Panc1 (cell line): ENCODE measurements around the gene AEN. TPM values are rescaled to one million over a fixed set of nuclear protein-coding genes. Genes with fewer than 3 reads are reported as not detected.
A peak's percentile ranks its signal among the peaks of the same experiment; 100 is the strongest.

Experiments
- ATAC-seq: fragments of 200-7000 bp; cut with Tn5 transposase; 2 replicates; pipeline ENCODE4 v1.9.1; 2020; ENCODE audit warnings: mild to moderate bottlenecking, moderate library complexity
- BruUV-seq: library from RNA; stranded (reverse); fragments of 400-500 nt; replicated peaks from 2 replicates; lab custom pipeline; 2021; lab: Mats Ljungman, UMichigan
- CTCF ChIA-PET: fragments of 300-600 bp; sonication (Branson Sonifier 250); formaldehyde crosslinking; loops from one replicate; lab custom pipeline; 2022; ENCODE audit warnings: antibody characterized with exemption; lab: Charles Lee
- POLR2A ChIA-PET: fragments of 300-600 bp; sonication (Branson Sonifier 250); formaldehyde crosslinking; loops from one replicate; lab custom pipeline; 2022; ENCODE audit warnings: antibody characterized with exemption; lab: Charles Lee
- DNase-seq: peaks from one replicate; pipeline ENCODE4 v3.0.0-alpha.2; 2010; ENCODE audit warnings: low read depth, low spot score
- H3K27ac ChIP-seq: 2 replicates; pipeline ENCODE4 v1.5.1; 2011; ENCODE audit warnings: mild to moderate bottlenecking, low read length, inconsistent platforms
- H3K27me3 ChIP-seq: fragments of 200-500 bp; sonication (Bioruptor generic); 2 replicates; pipeline ENCODE4 v1.6.0; 2014; ENCODE audit warnings: low read length, inconsistent platforms; ENCODE audit not compliant: control insufficient read depth, insufficient read depth
- H3K36me3 ChIP-seq: fragments of 200-500 bp; sonication (Bioruptor generic); 2 replicates; pipeline ENCODE4 v1.5.1; 2014; ENCODE audit warnings: inconsistent platforms, mild to moderate bottlenecking, low read length, moderate library complexity; ENCODE audit not compliant: control insufficient read depth, insufficient read depth
- H3K4me1 ChIP-seq: 2 replicates; pipeline ENCODE4 v1.5.1; 2011; ENCODE audit warnings: inconsistent platforms, mild to moderate bottlenecking, low read length, moderate library complexity; ENCODE audit not compliant: control insufficient read depth, insufficient read depth
- H3K4me3 ChIP-seq, 2 experiments: 2 replicates each; pipeline ENCODE4 v1.5.1; 2011 to 2012; ENCODE audit warnings: low read depth in 2 of 2, low read length in 2 of 2, mild to moderate bottlenecking in 2 of 2, inconsistent platforms in 1 of 2, moderate library complexity in 1 of 2
- H3K9me3 ChIP-seq: fragments of 200-500 bp; sonication (Bioruptor generic); 2 replicates; pipeline ENCODE4 v1.5.1; 2014; ENCODE audit warnings: low read depth, mild to moderate bottlenecking, inconsistent platforms, low read length, moderate library complexity; ENCODE audit not compliant: control insufficient read depth, insufficient read depth
- POLR2AphosphoS5 ChIP-seq: IDR thresholded peaks from 2 replicates; pipeline ENCODE4 v1.6.1; 2012; ENCODE audit warnings: mild to moderate bottlenecking, low read depth, low read length, moderate library complexity
- REST ChIP-seq, 2 experiments: IDR thresholded peaks; 2 replicates each; pipeline ENCODE4 v1.6.1; 2011 to 2012; ENCODE audit warnings: low read depth in 2 of 2, control low read depth in 1 of 2, low read length in 1 of 2, mild to moderate bottlenecking in 1 of 2, moderate library complexity in 1 of 2; ENCODE audit not compliant: insufficient read depth in 1 of 2
- SIN3A ChIP-seq: IDR thresholded peaks from 2 replicates; pipeline ENCODE4 v1.6.1; 2012; ENCODE audit warnings: low read depth, mild to moderate bottlenecking, low read length, moderate library complexity, borderline replicate concordance; ENCODE audit not compliant: insufficient read depth
- TCF7L2 ChIP-seq: IDR thresholded peaks from 2 replicates; pipeline ENCODE4 v1.6.1; 2011; ENCODE audit warnings: mild to moderate bottlenecking, low read depth, low read length, inconsistent platforms
- in situ Hi-C: cut with HindIII; loops from 2 replicates; pipeline ENCODE4 v1.10.0; 2016; ENCODE audit warnings: low sequenced_read_pairs, low pct_unique_long_range_greater_than_20kb
- intact Hi-C: fragments of 100-400 bp; cut with micrococcal nuclease; formaldehyde crosslinking; loops from one replicate; pipeline ENCODE4 v1.10.0; 2022; ENCODE audit not compliant: unreplicated experiment
- total RNA-seq: library from RNA; stranded (reverse); gene quantifications from one replicate; pipeline ENCODE4 v1.2.1, GENCODE V29; 2021; ENCODE audit not compliant: unreplicated experiment
- TF ChIP-seq, protein P1 (sequence below): fragments of 450-650 bp; IDR thresholded peaks from 2 replicates; pipeline ENCODE4 v1.5.1; 2017; ENCODE audit warnings: mild to moderate bottlenecking

AEN gene
- total RNA-seq, 1 experiment from 2014 or later, result 38.7 TPM

DNA sequence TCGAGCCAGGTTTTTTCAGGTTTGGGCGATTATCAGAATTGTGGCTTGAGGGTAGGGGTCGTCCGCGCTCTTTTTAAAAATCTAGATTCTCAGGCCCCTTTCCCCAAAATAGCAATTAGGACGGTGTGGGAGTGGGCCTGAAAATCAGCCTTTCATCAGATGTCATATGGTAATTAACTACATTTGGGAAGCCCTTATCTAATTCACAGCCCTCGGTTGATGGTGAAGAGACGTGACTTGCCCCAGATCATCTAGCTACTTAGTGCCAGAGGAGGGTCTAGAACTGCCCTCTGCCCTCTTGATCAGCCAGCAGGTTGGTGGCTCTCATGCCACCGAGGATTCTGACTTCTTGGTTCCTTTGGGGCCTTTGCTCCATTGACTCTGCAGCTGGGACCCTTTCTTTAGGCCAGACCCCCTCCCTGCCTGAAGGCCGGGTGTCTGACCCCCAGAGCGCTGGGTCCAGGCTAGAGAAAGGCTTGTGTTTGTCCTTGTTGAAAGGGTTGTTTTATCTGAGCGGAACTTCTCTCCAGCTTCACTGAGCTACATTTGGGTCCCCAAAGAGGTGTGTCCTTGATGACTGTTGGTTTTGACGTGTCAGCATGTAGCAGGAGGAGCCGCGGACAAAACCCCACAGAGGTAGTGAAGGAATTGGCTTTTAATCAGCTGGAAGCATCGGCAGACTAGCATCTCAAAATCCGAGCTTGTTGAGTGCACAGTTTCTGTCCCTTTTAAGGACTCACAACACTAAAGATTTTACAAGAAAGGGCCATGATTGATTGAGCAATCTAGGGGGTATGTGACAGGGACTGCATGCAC, 857 bp downstream of the AEN start:
- intact Hi-C loops, result no loop called here
- Histone ChIP-seq H3K9me3 (no peaks in the 10 kb centered on the region), H3K36me3 (peaks cover 14% of the 10 kb centered on the region), H3K27me3 (no peaks in the 10 kb centered on the region), H3K4me1 (peaks cover 20% of the 10 kb centered on the region), H3K27ac (peak overlapping the region; percentile 95), H3K4me3 (peak overlapping the region; percentile 95)
- no TSS peak for BruUV-seq
- no peak for ATAC-seq
- ChIA-PET CTCF (no interaction called here), POLR2A (interaction anchor here (0.6 to 0.8 kb wide), 2 partner anchors 16 to 318 kb away, joined by 4 to 7 read pairs; no protein-coding TSS in a partner anchor)
- DNase-seq, result no peak
- TF ChIP-seq POLR2AphosphoS5 (no peak), SIN3A (no peak), REST (IDR thresholded peaks at IDR 0.05; ENCODE audit: insufficient read depth in 1 of 2, low read depth in 2 of 2, low read length in 1 of 2) (no peak), TCF7L2 (no peak)
- TF ChIP-seq, protein P1, sequence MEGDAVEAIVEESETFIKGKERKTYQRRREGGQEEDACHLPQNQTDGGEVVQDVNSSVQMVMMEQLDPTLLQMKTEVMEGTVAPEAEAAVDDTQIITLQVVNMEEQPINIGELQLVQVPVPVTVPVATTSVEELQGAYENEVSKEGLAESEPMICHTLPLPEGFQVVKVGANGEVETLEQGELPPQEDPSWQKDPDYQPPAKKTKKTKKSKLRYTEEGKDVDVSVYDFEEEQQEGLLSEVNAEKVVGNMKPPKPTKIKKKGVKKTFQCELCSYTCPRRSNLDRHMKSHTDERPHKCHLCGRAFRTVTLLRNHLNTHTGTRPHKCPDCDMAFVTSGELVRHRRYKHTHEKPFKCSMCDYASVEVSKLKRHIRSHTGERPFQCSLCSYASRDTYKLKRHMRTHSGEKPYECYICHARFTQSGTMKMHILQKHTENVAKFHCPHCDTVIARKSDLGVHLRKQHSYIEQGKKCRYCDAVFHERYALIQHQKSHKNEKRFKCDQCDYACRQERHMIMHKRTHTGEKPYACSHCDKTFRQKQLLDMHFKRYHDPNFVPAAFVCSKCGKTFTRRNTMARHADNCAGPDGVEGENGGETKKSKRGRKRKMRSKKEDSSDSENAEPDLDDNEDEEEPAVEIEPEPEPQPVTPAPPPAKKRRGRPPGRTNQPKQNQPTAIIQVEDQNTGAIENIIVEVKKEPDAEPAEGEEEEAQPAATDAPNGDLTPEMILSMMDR, result no peak
- in situ Hi-C loops, result no loop called here

DNA sequence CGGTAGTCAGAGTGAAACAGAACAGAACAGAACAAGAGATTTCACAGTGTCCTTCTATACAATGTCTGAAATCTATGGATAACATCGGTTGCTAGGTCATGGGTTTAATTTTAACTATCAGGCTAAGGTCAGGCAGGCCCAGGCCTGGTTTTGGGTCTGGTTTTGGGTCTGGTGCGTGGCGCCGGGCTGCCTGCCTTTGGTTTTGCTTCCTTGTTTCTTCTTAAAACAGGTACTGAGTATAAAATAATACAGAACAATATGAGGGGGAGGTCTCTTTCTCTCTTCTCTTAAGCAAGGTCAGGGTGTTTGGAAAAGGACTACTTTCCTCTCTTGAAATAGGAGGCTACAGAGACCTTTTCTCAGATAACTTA, 1.4 kb downstream of the AEN start:
- intact Hi-C loops, result no loop called here
- no peak for TF ChIP-seq SIN3A
- no peak for TF ChIP-seq REST (IDR thresholded peaks at IDR 0.05; ENCODE audit: insufficient read depth in 1 of 2, low read depth in 2 of 2, low read length in 1 of 2)
- TF ChIP-seq, protein P1, result no peak
- no peak for TF ChIP-seq POLR2AphosphoS5
- TF ChIP-seq TCF7L2, result no peak

More for the DNA sequence above, 1.4 kb downstream of the AEN start:
- no peaks in the 10 kb centered on the region for H3K9me3 ChIP-seq
- H3K27me3 ChIP-seq, result no peaks in the 10 kb centered on the region
- ATAC-seq, result no peak
- H3K27ac ChIP-seq, result peak overlapping the region; percentile 95
- peaks cover 19% of the 10 kb centered on the region for H3K36me3 ChIP-seq
- ChIA-PET POLR2A (no interaction called here), CTCF (no interaction called here)
- BruUV-seq, result TSS peak; percentile 85
- DNase-seq, result no peak
- peak overlapping the region; percentile 95 for H3K4me3 ChIP-seq
- in situ Hi-C loops, result no loop called here
- H3K4me1 ChIP-seq, result peaks cover 20% of the 10 kb centered on the region
